ENCODE results near the gene ZCWPW2.

DNA sequence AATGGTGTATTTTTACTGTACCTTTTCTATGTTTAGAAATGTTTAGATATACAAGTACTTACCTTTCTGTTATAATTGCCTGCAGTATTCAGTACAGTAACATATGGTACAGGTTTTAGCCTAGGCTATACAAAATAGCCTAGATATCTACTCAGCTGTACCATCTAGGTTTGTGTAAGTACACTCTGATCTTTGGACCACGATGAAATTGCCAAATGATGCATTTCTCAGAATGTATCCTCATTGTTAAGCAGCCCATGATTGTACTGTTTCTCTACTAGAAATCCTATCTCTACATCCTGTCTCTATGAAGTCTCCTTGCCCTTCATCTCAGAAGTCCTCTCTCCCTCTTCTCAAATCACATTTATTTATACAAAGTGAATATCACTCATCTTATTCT is 32.8 kb upstream of the ZCWPW2 start:
- TF ChIP-seq, protein P1, sequence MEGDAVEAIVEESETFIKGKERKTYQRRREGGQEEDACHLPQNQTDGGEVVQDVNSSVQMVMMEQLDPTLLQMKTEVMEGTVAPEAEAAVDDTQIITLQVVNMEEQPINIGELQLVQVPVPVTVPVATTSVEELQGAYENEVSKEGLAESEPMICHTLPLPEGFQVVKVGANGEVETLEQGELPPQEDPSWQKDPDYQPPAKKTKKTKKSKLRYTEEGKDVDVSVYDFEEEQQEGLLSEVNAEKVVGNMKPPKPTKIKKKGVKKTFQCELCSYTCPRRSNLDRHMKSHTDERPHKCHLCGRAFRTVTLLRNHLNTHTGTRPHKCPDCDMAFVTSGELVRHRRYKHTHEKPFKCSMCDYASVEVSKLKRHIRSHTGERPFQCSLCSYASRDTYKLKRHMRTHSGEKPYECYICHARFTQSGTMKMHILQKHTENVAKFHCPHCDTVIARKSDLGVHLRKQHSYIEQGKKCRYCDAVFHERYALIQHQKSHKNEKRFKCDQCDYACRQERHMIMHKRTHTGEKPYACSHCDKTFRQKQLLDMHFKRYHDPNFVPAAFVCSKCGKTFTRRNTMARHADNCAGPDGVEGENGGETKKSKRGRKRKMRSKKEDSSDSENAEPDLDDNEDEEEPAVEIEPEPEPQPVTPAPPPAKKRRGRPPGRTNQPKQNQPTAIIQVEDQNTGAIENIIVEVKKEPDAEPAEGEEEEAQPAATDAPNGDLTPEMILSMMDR (conservative IDR thresholded peaks at IDR 0.05; ENCODE audit: low read length), result no peak
- no peak for TF ChIP-seq EZH2phosphoT487 (IDR thresholded peaks at IDR 0.05; ENCODE audit: borderline replicate concordance)

Measured in Loucy (cell line).